ENCODE measurements around the gene ZNF385B.

Gene ZNF385B

DNA sequence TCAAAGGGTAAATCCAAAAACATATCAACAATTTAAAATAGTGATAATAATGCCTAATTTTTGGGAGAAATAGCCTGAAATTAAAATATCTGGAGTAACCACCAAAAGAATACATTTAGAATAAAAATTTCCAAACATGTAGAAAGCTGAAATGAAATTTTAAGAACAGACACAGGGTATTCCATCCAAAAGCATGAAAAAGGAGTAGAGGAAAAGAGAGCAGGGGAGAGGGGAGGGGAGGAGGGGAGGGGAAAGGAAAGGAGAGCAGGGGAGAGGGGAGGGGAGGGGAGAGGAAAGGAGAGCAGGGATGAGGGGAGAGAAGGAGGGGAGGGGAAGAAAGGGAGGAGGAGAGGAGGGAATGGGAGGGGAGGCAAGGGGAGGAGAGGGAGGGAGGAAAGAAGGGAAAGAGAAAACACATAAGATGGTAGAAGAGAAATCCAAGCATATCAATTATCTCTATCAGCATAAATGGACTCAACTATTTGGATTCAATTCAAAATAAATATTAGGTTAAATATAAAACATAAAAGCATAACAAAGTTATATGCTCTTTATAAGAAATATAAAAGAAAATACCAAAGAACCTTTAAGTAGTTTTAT is 141.1 kb downstream of the ZNF385B start:
- H2AFZ ChIP-seq (ENCODE audit: low read length) = no peak overlapping the region
- H3K4me1 ChIP-seq (ENCODE audit: insufficient read depth, low read length, severe bottlenecking) = no peaks in the 10 kb centered on the region
- H3K4me3 ChIP-seq (ENCODE audit: low read depth, low read length, poor library complexity, severe bottlenecking) = no peak overlapping the region
- no peak for TF ChIP-seq EZH2 (IDR thresholded peaks at IDR 0.05; ENCODE audit: borderline replicate concordance, low read length)
- TF ChIP-seq, protein P1, sequence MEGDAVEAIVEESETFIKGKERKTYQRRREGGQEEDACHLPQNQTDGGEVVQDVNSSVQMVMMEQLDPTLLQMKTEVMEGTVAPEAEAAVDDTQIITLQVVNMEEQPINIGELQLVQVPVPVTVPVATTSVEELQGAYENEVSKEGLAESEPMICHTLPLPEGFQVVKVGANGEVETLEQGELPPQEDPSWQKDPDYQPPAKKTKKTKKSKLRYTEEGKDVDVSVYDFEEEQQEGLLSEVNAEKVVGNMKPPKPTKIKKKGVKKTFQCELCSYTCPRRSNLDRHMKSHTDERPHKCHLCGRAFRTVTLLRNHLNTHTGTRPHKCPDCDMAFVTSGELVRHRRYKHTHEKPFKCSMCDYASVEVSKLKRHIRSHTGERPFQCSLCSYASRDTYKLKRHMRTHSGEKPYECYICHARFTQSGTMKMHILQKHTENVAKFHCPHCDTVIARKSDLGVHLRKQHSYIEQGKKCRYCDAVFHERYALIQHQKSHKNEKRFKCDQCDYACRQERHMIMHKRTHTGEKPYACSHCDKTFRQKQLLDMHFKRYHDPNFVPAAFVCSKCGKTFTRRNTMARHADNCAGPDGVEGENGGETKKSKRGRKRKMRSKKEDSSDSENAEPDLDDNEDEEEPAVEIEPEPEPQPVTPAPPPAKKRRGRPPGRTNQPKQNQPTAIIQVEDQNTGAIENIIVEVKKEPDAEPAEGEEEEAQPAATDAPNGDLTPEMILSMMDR (IDR thresholded peaks at IDR 0.05; ENCODE audit: low read length) = no peak
- no peak overlapping the region for H3K4me2 ChIP-seq (ENCODE audit: low read length)
- no peak overlapping the region for H3K9ac ChIP-seq (ENCODE audit: low read length)
- no peak overlapping the region for H3K27ac ChIP-seq (ENCODE audit: low read depth, low read length, poor library complexity, severe bottlenecking)
- no peaks in the 10 kb centered on the region for H3K27me3 ChIP-seq (ENCODE audit: insufficient read depth, low read length)
- H3K9me3 ChIP-seq (ENCODE audit: low read length) = no peaks in the 10 kb centered on the region
- no peaks in the 10 kb centered on the region for H3F3A ChIP-seq (ENCODE audit: insufficient read depth, low read length)
- H3K9me2 ChIP-seq (ENCODE audit: low read depth, low read length) = no peaks in the 10 kb centered on the region
- no peaks in the 10 kb centered on the region for H3K36me3 ChIP-seq (ENCODE audit: insufficient read depth, low read length)
- no peaks in the 10 kb centered on the region for H3K79me2 ChIP-seq (ENCODE audit: insufficient read depth, low read length)
- H4K20me1 ChIP-seq (ENCODE audit: insufficient read depth, low read length) = no peaks in the 10 kb centered on the region

GRCh38 chr2:179715871-179716270 is 145.5 kb downstream of the ZNF385B start:
- no peak for TF ChIP-seq EZH2 (IDR thresholded peaks at IDR 0.05; ENCODE audit: borderline replicate concordance, low read length)
- TF ChIP-seq, protein P1 (IDR thresholded peaks at IDR 0.05; ENCODE audit: low read length) = no peak
- Histone ChIP-seq H3K9ac (ENCODE audit: low read length) (no peak overlapping the region), H3K9me2 (ENCODE audit: low read depth, low read length) (no peaks in the 10 kb centered on the region)

GRCh38 chr2:179715196-179715595 is 146.2 kb downstream of the ZNF385B start:
- H3K27me3 ChIP-seq (ENCODE audit: insufficient read depth, low read length) = no peaks in the 10 kb centered on the region
- H3K9me3 ChIP-seq (ENCODE audit: low read length) = no peaks in the 10 kb centered on the region
- no peaks in the 10 kb centered on the region for H3K9me2 ChIP-seq (ENCODE audit: low read depth, low read length)
- H3F3A ChIP-seq (ENCODE audit: insufficient read depth, low read length) = no peaks in the 10 kb centered on the region
- no peak overlapping the region for H3K4me3 ChIP-seq (ENCODE audit: low read depth, low read length, poor library complexity, severe bottlenecking)
- H3K4me1 ChIP-seq (ENCODE audit: insufficient read depth, low read length, severe bottlenecking) = no peaks in the 10 kb centered on the region
- H4K20me1 ChIP-seq (ENCODE audit: insufficient read depth, low read length) = no peaks in the 10 kb centered on the region
- H2AFZ ChIP-seq (ENCODE audit: low read length) = no peak overlapping the region
- no peak overlapping the region for H3K27ac ChIP-seq (ENCODE audit: low read depth, low read length, poor library complexity, severe bottlenecking)
- H3K79me2 ChIP-seq (ENCODE audit: insufficient read depth, low read length) = no peaks in the 10 kb centered on the region
- no peak overlapping the region for H3K9ac ChIP-seq (ENCODE audit: low read length)
- no peak overlapping the region for H3K4me2 ChIP-seq (ENCODE audit: low read length)
- TF ChIP-seq, protein P1 (IDR thresholded peaks at IDR 0.05; ENCODE audit: low read length) = no peak
- no peak for TF ChIP-seq EZH2 (IDR thresholded peaks at IDR 0.05; ENCODE audit: borderline replicate concordance, low read length)
- H3K36me3 ChIP-seq (ENCODE audit: insufficient read depth, low read length) = no peaks in the 10 kb centered on the region

More at GRCh38 chr2:179715871-179716270, 145.5 kb downstream of the ZNF385B start:
- Histone ChIP-seq H3K79me2 (ENCODE audit: insufficient read depth, low read length) (no peaks in the 10 kb centered on the region), H3K4me2 (ENCODE audit: low read length) (no peak overlapping the region), H3K27me3 (ENCODE audit: insufficient read depth, low read length) (no peaks in the 10 kb centered on the region), H3K9me3 (ENCODE audit: low read length) (no peaks in the 10 kb centered on the region), H4K20me1 (ENCODE audit: insufficient read depth, low read length) (no peaks in the 10 kb centered on the region), H3F3A (ENCODE audit: insufficient read depth, low read length) (no peaks in the 10 kb centered on the region), H3K36me3 (ENCODE audit: insufficient read depth, low read length) (no peaks in the 10 kb centered on the region), H2AFZ (ENCODE audit: low read length) (no peak overlapping the region), H3K4me3 (ENCODE audit: low read depth, low read length, poor library complexity, severe bottlenecking) (no peak overlapping the region), H3K27ac (ENCODE audit: low read depth, low read length, poor library complexity, severe bottlenecking) (no peak overlapping the region), H3K4me1 (ENCODE audit: insufficient read depth, low read length, severe bottlenecking) (no peaks in the 10 kb centered on the region)

Data from OCI-LY1 (cell line).